ENCODE results near the gene SNX8. TPM values are rescaled to one million over a fixed set of nuclear protein-coding genes. Genes with fewer than 3 reads are reported as not detected.

SNX8 gene
- total and polyA plus RNA-seq, 2 of the 13 experiments (the other 11 are each of a cell fraction or from before 2014, with no cell fraction given) = 20.6 to 45.2 TPM

DNA sequence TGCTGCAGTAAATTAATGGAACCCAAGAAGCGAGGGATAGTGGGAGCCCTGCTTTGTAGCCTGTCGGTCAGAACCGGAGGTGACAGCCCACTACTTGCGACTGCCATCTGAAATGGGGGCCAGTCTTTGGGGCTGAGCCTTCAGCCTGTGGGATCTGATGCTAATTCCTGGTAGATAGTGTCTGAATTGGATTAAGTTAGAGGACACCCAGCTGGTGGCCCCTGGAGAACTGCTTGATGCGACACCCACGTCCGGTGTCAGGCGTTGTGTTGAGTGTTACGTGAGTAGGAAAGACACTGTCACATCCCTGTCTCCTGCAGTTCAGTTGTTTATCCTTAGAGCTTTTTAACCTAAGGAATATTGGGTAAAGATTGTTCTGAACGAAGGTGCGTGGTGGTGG is 45.4 kb upstream of the SNX8 start:
- CTCF ChIA-PET (ENCODE audit: low intra/inter-chr PET ratio, low total read pairs) = no interaction called here
- POLR2A ChIA-PET = interaction anchor here (1.1 kb wide), 1 partner anchor 22 kb away, joined by 3 read pairs; no protein-coding TSS in a partner anchor

DNA sequence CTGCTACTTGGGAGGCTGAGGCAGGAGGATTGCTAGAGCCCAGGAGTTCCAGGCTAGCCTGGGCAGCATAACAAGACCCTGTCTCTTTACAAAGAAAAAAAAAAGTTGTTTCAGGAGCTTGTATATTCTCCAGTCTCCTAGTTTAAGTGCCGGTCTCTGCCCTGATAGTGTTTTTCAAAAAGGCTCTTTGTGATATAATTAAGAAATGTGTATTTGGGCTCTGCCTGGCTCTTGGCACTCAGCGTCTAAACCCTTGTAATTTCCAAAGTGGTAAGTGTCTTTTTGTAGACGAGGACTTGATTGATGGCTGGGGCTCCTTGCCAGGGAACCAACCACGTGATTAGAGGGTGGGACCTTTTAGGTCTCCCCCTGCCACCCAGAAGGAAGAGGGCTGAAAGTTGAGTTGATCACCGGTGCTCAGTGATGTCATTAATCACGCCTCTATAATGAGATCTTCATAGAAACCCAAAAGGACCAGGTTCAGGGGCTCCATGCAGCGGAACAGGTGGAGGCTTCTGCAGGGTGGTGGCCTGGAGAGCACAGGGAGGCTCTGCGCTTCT is 44.8 kb upstream of the SNX8 start:
- peaks cover 43% of the 10 kb centered on the region for H3K4me1 ChIP-seq (ENCODE audit: insufficient read depth, low read length)
- H3K79me2 ChIP-seq (ENCODE audit: insufficient read depth, low read length) = peaks cover 69% of the 10 kb centered on the region
- FAIRE-seq = no peak
- in situ Hi-C loops (cut with HindIII; ENCODE audit: extremely low pct_ligation_motif_present, low pct_unique_long_range_greater_than_20kb) = no loop called here
- no TSS peak for BruUV-seq (replicated peaks)
- no peak overlapping the region for H3K27ac ChIP-seq (ENCODE audit: extremely low read length, insufficient read depth, low read length)
- peaks cover 22 to 61% of the 10 kb centered on the region in 2 experiments; a peak in 4 of 5 replicates for H3K36me3 ChIP-seq (replicated peaks in 1 of 2; ENCODE audit: control insufficient read depth in 1 of 2, insufficient read depth in 2 of 2, low read length in 2 of 2)
- H3K27me3 ChIP-seq (ENCODE audit: control insufficient read depth in 1 of 2, insufficient read depth in 2 of 2, low read length in 2 of 2) = no peaks in the 10 kb centered on the region; a peak in 1 of 5 replicates
- no peak overlapping the region for H2AFZ ChIP-seq (ENCODE audit: low read length)
- no peak for ATAC-seq
- WGBS (ENCODE audit: low lambda C conversion rate) = 96% methylated on average over 8 of the region's 8 CpGs
- TF ChIP-seq ZFP36 (IDR thresholded peaks at IDR 0.05; ENCODE audit: borderline replicate concordance, low read depth, low read length, partially characterized antibody) = no peak
- TF ChIP-seq POLR2A (IDR thresholded peaks at IDR 0.05; ENCODE audit: insufficient read depth in 1 of 2, low read depth in 2 of 2, low read length in 2 of 2) = 0 out of 4 replicates have a peak, but pooled peaks of 1 of the 2 experiments have one; percentile 26
- intact Hi-C loops (cut with micrococcal nuclease; ENCODE audit: unreplicated experiment) = no loop called here
- DNase-seq (ENCODE audit: low spot score) = no peak
- H3K9me3 ChIP-seq (ENCODE audit: low read length) = no peaks in the 10 kb centered on the region
- no peak overlapping the region for H3K4me2 ChIP-seq (ENCODE audit: low read depth, low read length)
- no peak overlapping the region for H3K4me3 ChIP-seq (replicated peaks in 1 of 3; ENCODE audit: insufficient read depth in 1 of 3, low read depth in 2 of 3, low read length in 3 of 3)
- CTCF ChIA-PET (ENCODE audit: low intra/inter-chr PET ratio, low total read pairs) = no interaction called here
- H3K9ac ChIP-seq (ENCODE audit: insufficient read depth, low read depth, low read length) = no peak overlapping the region
- H4K20me1 ChIP-seq (ENCODE audit: insufficient read depth, low read length) = peaks cover 52% of the 10 kb centered on the region
- POLR2A ChIA-PET = no interaction called here

More for the DNA sequence above, 45.4 kb upstream of the SNX8 start:
- H3K4me1 ChIP-seq (ENCODE audit: insufficient read depth, low read length) = peaks cover 43% of the 10 kb centered on the region
- in situ Hi-C loops (cut with HindIII; ENCODE audit: extremely low pct_ligation_motif_present, low pct_unique_long_range_greater_than_20kb) = no loop called here
- peaks cover 69% of the 10 kb centered on the region for H3K79me2 ChIP-seq (ENCODE audit: insufficient read depth, low read length)
- H2AFZ ChIP-seq (ENCODE audit: low read length) = no peak overlapping the region
- TF ChIP-seq ESRRA (CRISPR knock-in tag; IDR thresholded peaks at IDR 0.05; ENCODE audit: low read depth) = no peak
- TF ChIP-seq REL (CRISPR knock-in tag; conservative IDR thresholded peaks at IDR 0.05) = no peak
- TF ChIP-seq ZNF570 (CRISPR knock-in tag; IDR thresholded peaks at IDR 0.05; ENCODE audit: borderline replicate concordance) = no peak
- TF ChIP-seq ZNF207 (IDR thresholded peaks at IDR 0.05; ENCODE audit: borderline replicate concordance) = no peak
- peak; percentile 27 for TF ChIP-seq AGO2 (optimal IDR thresholded peaks at IDR 0.05; ENCODE audit: low read depth, low read length)
- TF ChIP-seq CHD4 (IDR thresholded peaks at IDR 0.05; ENCODE audit: borderline replicate concordance, low read length) = no peak
- peak; percentile 35; the same call in 1 of the 2 replicates for TF ChIP-seq RBFOX2 (IDR thresholded peaks at IDR 0.05; ENCODE audit: low read depth, low read length)
- TF ChIP-seq SNAI1 (CRISPR knock-in tag; IDR thresholded peaks at IDR 0.05; ENCODE audit: borderline replicate concordance) = no peak
- TF ChIP-seq MYC (CRISPR knock-in tag; IDR thresholded peaks at IDR 0.05; ENCODE audit: borderline replicate concordance) = no peak
- TF ChIP-seq ZNF761 (CRISPR knock-in tag; conservative IDR thresholded peaks at IDR 0.05) = no peak
- H3K9ac ChIP-seq (ENCODE audit: insufficient read depth, low read depth, low read length) = no peak overlapping the region
- H3K36me3 ChIP-seq (replicated peaks in 1 of 2; ENCODE audit: control insufficient read depth in 1 of 2, insufficient read depth in 2 of 2, low read length in 2 of 2) = peaks cover 25 to 67% of the 10 kb centered on the region in 2 experiments
- 96% methylated on average over 11 of the region's 11 CpGs for WGBS (ENCODE audit: low lambda C conversion rate)
- no peaks in the 10 kb centered on the region; a peak in 1 of 5 replicates for H3K27me3 ChIP-seq (ENCODE audit: control insufficient read depth in 1 of 2, insufficient read depth in 2 of 2, low read length in 2 of 2)
- FAIRE-seq (no peak), ATAC-seq (no peak), DNase-seq (ENCODE audit: low spot score) (no peak)
- H3K4me2 ChIP-seq (ENCODE audit: low read depth, low read length) = 0 out of 2 replicates have a peak overlapping the region, but pooled peaks have one; percentile 4
- no peak overlapping the region for H3K27ac ChIP-seq (ENCODE audit: extremely low read length, insufficient read depth, low read length)
- intact Hi-C loops (cut with micrococcal nuclease; ENCODE audit: unreplicated experiment) = loop anchor here (5.0 kb wide), 1 partner anchor 38 kb away; no protein-coding TSS in a partner anchor
- no TSS peak for BruUV-seq (replicated peaks)
- H3K4me3 ChIP-seq (replicated peaks in 1 of 3; ENCODE audit: insufficient read depth in 1 of 3, low read depth in 2 of 3, low read length in 3 of 3) = no peak overlapping the region
- H4K20me1 ChIP-seq (ENCODE audit: insufficient read depth, low read length) = peaks cover 52% of the 10 kb centered on the region
- H3K9me3 ChIP-seq (ENCODE audit: low read length) = no peaks in the 10 kb centered on the region

All from HepG2 (cell line).